CD4-positive, alpha-beta T cell treated with Interleukin-2 at 100 ng/mL for 4 hours (primary cell): ENCODE results near the gene ARPP21.
"Not testable (repeated sequence)": the region's sequence is repeated elsewhere in the genome, so short reads cannot be mapped to it uniquely, and the experiment has no call there.

ENCODE experiments used
- DNase-seq: peaks from one replicate; pipeline ENCODE4 v3.0.0-alpha.2; 2020; ENCODE audit warnings: low spot score

Gene ARPP21

GRCh38 chr3:35639254-35640186, at the start of gene ARPP21:
ARPP21 (plus strand) TSS chr3:35639525; CDS start chr3:35681752, 42,227 bp downstream.
- DNase-seq, result no peak

- no peak for DNase-seq
Measured at GRCh38 chr3:35592589-35593295, 46.6 kb upstream of the ARPP21 start.

GRCh38 chr3:35594739-35595138, 44.6 kb upstream of the ARPP21 start:
- DNase-seq, result no peak

- DNase-seq, result no peak
Measured at GRCh38 chr3:35596335-35596995, 42.9 kb upstream of the ARPP21 start.

- no peak for DNase-seq
Measured at GRCh38 chr3:35597490-35597889, 41.8 kb upstream of the ARPP21 start.

GRCh38 chr3:35598804-35599203, 40.5 kb upstream of the ARPP21 start:
- no peak for DNase-seq

- DNase-seq, result no peak
Measured at GRCh38 chr3:35601959-35602358, 37.4 kb upstream of the ARPP21 start.

- no peak for DNase-seq
Measured at GRCh38 chr3:35602395-35602936, 36.9 kb upstream of the ARPP21 start.

GRCh38 chr3:35616346-35616745, 23.0 kb upstream of the ARPP21 start:
- no peak for DNase-seq

- DNase-seq, result no peak
Measured at GRCh38 chr3:35617370-35617769, 22.0 kb upstream of the ARPP21 start.

- not testable (repeated sequence) for DNase-seq
Measured at GRCh38 chr3:35620238-35620637, 19.1 kb upstream of the ARPP21 start.

GRCh38 chr3:35624698-35625097, 14.6 kb upstream of the ARPP21 start:
- DNase-seq, result no peak

GRCh38 chr3:35633332-35634124, 5.8 kb upstream of the ARPP21 start:
- no peak for DNase-seq

GRCh38 chr3:35635407-35635806, 3.9 kb upstream of the ARPP21 start:
- no peak for DNase-seq

- no peak for DNase-seq
Measured at GRCh38 chr3:35635926-35636683, 3.2 kb upstream of the ARPP21 start.

GRCh38 chr3:35638251-35638979, 910 bp upstream of the ARPP21 start:
- no peak for DNase-seq

- DNase-seq, result no peak
Measured at GRCh38 chr3:35638980-35639253, 408 bp upstream of the ARPP21 start.

GRCh38 chr3:35640190-35641165, 1.2 kb downstream of the ARPP21 start:
- DNase-seq, result no peak

GRCh38 chr3:35641331-35641730, 2.0 kb downstream of the ARPP21 start:
- DNase-seq, result no peak
